Activated CD8-positive, alpha-beta memory T cell treated with anti-CD3 and anti-CD28 coated beads for 1 hour (primary cell): Measurements from ENCODE around the gene GPAT3.
"Not testable (repeated sequence)": the region's sequence is repeated elsewhere in the genome, so short reads cannot be mapped to it uniquely, and the experiment has no call there.

ENCODE experiments used
- DNase-seq, 2 donors: peaks; one replicate each; pipeline ENCODE4 v3.0.0-alpha.2; 2020; ENCODE audit warnings: low read depth in 1 of 2; ENCODE audit errors: extremely low read depth in 1 of 2

Gene GPAT3

GRCh38 chr4:83548151-83548905 lies 12.4 kb downstream of the GPAT3 start:
- no peak for DNase-seq

GRCh38 chr4:83552083-83552482 lies 16.2 kb downstream of the GPAT3 start:
- DNase-seq: no peak

- no peak for DNase-seq
These were observed 17.0 kb downstream of the GPAT3 start for GRCh38 chr4:83552924-83553323.

DNA sequence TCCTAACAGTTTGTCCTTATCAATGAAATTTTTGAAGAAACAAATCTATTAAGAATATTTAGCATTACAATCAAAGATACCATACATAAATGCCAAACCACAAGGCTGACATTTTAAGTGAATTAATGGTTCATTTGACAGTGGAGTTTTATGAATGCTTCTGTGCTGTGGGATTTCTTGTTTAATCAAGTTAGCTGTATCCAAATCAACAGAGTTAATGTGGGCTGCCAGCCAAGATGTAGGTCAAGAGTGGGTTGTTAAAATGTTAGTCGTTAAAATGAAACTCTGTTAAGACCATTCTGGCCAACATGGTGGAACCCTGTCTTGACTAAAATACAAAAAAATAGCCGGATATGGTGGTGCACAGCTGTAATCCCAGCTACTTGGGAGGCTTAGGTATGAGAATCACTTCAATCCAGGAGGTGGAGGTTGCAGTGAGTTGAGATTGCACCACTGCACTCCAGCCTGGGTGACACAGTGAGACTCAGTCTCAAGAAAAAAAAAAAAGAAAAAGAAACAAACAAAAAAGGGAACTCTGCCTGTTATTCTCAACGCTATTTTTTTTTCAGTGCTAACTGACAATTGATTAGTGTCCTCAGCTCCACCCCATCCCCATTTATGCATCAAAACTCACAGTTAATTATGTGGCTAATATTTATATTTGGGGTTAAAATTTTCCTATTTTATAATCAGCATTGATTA lies 20.2 kb downstream of the GPAT3 start:
- no peak for DNase-seq

DNA sequence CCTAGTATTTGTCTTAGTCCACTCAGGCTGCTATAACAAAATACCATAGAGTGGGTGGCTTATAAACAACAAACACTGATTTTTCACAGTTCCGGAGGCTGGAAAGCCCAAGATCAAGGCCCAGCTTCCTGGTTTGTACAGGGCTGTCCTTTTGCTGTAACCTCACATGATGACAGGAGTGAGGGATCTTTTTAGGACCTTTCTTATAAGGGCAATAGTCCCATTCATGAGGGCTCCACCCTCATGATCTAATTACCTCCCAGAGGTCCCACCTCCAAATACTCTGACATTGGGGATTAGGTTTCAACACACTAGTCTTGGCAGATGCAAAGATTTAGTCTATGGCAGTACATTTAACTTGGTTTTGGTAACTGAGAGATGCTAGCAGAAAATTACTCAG lies 20.9 kb downstream of the GPAT3 start:
- no peak for DNase-seq

DNA sequence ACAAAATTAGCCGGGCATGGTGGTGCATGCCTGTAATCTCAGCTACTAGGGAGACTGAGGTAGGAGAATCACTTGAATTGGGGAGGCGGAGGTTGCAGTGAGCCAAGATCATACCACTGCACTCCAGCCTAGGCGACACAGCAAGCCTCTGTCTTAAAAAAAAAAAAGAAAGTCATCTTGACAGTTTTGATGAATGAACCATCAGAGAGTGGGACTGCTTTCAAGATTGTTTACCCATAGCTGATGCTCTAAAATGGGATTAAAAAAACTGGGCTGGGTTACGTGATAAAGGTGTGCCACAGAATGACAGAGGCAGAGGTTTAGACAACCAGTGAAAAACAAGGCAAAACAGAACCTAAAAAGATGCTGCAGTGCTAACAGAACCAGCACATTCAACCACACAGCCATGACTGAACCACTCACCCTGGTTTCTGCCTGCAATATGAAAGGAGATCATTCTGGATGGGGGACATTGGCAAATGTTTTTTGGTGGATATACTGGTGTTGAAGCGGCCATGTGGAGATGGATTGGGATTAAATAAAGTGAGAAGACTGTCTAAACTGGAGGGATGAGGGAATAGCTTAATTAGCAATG lies 22.2 kb downstream of the GPAT3 start:
- no peak for DNase-seq

GRCh38 chr4:83558680-83559079 lies 22.8 kb downstream of the GPAT3 start:
- no peak for DNase-seq

GRCh38 chr4:83560523-83560922 lies 24.6 kb downstream of the GPAT3 start:
- no peak for DNase-seq

DNA sequence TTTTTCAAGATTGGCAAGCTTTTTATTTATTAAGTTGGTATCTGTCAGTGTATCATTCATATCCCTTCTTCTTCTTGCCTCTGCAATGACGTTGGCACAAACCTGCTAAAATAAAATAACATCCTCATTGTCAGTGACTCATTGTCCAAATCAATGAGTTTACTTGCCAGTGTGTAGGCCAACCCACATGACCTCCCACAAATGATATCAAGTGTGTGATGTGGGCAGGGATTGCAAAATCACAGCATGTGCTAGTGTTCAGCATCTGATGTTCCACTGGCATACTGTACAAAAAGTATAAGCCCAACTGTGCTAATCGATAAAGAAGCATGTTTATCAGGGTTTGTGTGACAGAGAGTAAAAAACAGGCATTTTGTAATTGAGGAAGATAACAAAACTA lies 25.5 kb downstream of the GPAT3 start:
- DNase-seq: no peak

- DNase-seq: no peak
These were observed 28.1 kb downstream of the GPAT3 start for GRCh38 chr4:83563998-83564397.

- DNase-seq: no peak
These were observed 32.2 kb downstream of the GPAT3 start for GRCh38 chr4:83568062-83568461.

DNA sequence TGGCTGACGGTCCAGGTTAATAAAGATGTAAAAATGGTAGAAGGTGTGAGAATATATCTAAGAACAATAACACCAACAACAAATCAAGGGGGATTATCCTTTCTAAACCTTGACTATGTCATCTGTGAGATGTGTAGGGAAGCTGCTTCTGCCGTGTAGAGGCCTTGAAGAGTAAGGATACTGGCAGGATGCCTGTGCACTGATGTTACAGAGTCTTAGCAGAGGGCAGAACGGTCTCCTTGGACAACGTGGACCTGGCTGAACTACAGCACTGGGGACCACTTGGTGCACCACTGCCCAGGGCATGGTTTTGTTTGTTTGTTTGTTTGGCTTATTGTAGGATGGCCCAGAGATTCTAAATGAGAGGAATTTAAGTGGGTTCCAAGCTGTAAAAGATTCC lies 33.5 kb downstream of the GPAT3 start:
- no peak for DNase-seq

GRCh38 chr4:83569987-83570386 lies 34.1 kb downstream of the GPAT3 start:
- DNase-seq: no peak

DNA sequence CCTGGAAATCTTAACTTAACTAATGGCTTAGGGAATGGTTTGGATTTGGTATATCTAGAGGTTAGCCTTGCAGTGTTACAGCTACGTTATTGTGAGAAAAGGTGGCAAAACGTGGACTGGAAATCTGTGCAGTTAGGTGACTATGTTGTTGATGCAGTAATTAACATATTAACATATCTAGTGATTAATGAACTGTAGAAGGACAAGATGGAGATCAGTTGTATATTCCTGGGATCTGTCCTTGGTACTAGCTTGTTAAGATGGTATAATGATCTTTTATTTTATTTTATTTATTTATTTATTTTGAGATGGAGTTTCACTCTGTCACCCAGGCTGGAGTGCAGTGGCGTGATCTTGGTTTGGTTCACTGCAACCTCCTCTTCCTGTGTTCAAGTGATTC lies 36.9 kb downstream of the GPAT3 start:
- no peak for DNase-seq

DNA sequence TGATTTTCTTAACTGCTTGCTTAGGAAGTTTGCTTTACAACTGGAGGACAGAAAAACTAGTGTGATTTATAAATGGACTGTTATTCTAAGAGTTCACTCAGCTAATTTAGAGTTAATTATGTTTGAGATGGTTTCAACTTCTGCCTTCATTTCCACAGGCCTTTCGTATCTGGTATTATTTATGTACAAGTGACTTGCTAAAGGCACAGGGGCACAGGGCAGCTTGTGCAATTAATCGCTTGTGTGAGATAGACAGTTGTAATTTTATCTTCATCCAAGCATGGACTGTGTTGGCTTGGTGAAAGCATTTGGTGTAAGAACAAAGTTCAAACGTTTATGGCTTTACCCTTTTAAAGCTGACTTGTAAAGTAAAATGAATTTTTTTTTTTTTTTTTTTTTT lies 38.3 kb downstream of the GPAT3 start:
- no peak for DNase-seq

DNA sequence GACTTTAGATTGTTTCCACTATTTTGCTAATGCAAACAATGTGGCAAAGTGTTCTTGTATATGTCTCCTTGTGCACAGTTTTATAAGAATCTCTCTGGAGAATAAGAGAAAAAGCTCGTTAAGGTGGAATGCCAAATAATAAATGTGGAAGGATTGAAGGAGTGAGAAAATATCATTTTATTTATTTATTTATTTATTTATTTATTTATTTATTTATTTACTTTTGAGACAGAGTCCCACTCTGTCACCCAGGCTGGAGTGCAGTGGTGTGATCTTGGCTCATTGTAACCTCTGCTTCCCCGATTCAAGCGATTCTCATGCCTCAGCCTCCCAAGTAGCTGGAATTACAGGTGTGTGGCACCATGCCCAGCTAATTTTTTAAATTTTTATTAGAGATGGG lies 40.3 kb downstream of the GPAT3 start:
- DNase-seq: not testable (repeated sequence)

DNA sequence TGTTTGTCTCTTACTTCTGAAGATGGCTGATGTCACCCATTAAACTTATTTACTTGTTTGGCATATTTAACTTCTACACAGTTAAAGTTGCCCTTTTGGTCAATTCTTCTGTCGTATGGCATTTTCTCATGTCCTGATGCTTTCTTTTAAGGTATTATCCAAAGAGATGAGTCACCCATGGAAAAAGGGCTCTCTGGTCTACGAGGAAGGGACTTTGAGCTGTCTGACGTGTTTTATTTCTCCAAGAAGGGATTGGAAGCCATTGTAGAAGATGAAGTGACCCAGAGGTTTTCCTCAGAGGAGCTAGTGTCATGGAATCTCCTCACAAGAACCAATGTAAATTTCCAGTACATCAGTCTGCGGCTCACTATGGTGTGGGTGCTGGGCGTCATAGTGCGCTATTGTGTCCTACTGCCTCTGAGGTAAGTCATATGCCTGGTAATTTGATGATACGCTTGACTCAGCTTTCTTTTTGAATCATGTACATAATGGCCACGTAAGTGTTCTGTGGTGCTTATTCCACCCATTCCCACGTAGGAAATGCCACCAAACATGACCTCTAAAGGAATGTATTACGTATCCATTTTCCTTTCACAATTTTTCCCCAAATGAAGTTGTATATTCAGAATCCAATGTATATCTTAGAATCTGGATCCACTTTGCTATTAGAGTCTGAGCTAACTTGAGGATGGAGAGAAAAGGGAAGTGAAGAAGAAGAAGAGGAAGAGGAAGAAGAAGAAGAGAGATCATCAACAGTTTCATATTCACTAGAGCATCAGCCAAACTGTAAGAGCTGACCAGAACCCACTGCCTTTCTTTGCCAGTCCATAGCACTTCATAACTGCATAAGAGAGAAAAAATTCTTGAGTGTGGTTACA lies 45.7 kb downstream of the GPAT3 start:
- no peak for DNase-seq

DNA sequence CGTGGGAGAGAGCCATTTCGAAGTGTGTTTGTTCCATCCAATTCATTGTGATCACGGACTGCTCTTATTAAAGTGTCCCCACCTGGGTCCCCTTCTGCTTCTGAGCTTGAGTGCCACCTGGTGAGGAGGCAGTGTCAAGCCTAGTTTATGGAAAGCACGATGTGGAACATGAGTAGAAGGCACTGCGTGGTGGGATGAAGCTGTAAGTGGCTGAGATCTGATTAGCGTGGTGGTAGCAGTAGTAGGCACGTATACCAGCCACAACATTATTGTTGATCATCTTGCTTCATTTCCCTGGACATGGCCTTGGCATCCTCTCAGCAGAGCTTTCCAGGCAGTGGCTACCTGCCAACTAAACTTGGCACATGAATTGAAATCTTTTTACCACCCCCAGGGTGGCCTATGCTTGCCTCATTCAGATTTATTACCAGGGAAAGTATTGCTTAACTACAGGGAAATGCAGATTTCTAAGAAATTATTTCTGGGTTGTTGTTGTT lies 46.4 kb downstream of the GPAT3 start:
- no peak for DNase-seq

- no peak for DNase-seq
These were observed 50.1 kb downstream of the GPAT3 start for GRCh38 chr4:83585982-83586508.

DNA sequence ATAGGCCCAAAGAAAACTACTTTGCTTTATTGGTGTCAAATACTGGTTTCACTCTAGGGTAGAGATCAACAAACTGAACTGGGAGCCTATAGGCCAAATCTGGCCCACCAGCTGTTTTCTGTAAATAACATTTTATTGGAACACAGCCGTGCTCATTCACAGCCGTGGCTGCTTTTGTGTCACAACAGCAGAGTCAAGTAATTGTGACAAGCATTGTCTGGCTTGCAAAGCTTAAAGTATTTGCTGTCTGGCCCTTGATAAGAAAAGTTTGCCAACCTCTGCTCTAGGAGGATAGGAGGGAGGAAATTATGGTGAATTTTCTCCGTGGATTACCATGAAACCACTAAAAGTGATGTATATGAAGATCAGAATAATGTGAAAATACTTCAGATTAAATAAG lies 53.4 kb downstream of the GPAT3 start:
- no peak for DNase-seq

GRCh38 chr4:83591056-83591455 lies 55.1 kb downstream of the GPAT3 start:
- no peak for DNase-seq
